HG02571 (cell line): ENCODE results near the gene KRABD2.
"Not testable (repeated sequence)": the region's sequence is repeated elsewhere in the genome, so short reads cannot be mapped to it uniquely, and the experiment has no call there.

Experiments
- ATAC-seq: cut with Tn5 transposase; IDR thresholded peaks from one replicate; pipeline ENCODE4 v1.9.1; 2021; ENCODE audit warnings: mild to moderate bottlenecking, moderate library complexity; ENCODE audit not compliant: unreplicated experiment

The KRABD2 gene

DNA sequence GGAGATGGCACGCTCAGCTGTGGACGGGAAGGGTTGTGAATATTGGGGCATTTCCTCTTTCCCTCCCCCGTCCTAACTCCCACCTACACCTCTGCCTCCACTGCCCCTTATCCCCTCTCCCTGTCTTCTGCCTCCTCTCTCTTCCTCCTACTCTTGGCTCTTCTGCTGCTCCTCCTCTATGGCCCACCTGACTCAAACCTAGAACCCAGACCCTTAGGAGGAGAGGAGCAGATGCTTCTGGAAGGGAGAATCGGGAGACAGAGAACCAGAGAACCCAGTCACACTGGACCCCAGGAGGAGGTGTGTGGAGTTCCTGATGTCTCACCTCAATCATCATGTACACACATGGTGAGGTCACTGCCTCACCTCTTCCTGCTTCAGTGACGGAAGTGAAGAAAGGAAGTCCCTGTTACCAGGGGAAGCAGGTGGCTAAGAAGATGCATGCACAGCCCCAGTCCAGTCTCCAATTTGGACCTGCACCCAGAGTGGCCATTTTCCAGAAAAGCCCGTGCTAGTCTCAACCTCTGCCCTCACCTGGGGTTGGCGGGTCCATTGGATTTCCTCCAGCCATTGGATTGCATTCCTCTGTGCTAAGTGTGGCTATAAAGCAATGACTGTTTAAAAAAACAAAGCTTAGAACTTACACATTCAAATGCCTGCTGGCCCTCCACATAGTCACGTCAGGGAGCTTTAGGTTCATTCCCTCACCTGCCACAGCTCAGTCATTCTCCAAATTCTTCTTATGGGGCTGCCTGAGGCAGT lies 17.1 kb upstream of the KRABD2 start:
- ATAC-seq, result no peak

GRCh38 chr17:8392674-8393469 lies 16.4 kb upstream of the KRABD2 start:
- no peak for ATAC-seq

DNA sequence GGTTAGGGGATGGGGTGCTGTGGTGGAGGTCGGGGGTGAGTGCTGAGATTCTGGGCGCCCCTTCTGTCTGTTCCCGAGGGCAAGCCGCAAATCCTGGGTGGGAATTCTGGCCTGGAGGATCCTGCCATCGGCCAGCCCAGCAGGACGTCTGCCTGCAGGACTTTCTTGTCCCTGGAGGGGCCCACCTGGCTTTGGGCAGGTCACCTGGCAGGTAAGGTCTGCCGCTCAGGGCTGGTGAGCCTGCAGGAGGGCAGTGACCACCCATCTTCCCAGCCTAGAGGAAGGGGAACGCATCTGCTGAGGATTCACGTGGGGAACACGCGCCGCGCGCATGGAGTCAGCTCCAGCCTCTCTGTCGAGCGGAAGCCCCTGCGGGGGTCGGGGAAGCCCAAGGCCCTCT lies 15.8 kb upstream of the KRABD2 start:
- no peak for ATAC-seq

DNA sequence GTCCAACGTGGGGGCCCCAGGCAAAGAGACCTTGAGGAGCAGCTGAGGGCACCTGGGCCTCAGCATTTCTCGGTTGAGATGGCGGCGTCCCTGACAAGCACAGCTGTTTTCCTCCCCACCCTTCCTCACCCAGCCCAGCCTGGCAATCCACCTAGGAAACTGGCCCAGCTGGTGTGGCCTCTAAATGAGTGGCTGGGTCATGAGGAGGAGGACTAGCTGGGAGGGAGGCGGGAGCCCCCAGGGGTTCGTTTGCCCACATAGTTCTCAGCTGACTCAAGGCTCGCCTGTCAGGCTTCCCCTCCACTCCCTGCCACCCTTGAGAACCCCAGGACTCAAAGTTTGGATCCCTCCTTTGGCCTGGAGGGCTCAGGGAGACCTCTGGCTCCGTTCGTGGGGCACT lies 15.2 kb upstream of the KRABD2 start:
- no peak for ATAC-seq

DNA sequence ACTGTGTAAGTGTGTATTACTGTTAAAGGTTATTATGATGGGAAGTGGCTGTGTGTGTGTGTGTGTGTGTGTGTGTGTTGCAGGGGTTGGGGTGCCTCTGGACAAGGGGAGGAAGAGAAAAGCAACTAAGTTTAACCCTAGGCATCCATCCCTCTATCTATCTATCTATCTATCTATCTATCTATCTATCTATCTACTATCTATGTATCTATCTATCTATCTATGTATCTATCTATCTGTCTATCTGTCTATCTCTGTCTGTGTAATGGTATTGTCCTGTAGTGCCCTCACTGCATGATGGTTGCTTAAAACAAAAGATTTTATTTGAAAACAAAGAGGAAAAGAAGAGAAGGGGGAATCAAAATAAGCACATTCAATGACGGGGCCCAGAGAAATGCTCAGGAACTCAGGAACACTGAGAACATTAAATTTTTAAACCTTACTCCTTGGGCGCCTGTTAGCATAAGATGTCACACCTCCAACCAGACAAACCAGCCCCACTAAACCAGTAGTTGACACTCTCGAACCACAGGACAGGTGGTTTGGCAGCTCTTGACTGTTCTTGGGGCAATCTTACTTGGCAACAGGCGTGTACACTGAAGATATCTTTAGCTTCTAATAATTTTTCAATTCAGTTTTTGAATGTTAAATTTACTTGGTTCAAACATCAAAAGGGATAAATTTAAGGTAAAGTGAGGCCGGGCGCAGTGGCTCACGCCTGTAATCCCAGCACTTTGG lies 11.6 kb upstream of the KRABD2 start:
- ATAC-seq, result no peak

DNA sequence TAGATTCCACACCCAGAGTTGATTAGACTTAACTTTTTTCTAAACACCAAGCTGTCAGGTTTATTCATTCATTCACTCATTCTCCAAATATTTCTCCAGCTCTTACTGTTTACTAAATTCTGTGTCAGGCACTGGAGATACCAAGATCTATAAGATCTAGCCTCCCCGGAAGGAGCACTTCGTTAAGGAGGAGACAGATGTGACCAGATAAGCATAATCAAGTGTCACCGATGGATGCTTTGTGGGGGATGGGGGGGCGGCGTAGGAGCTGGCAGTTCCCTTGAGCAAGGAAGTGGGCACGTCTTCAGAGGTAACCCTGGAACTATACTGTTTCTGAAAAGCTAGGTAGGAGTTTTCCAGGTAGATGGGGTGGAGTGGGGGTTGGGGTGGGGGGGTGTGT lies 10.3 kb upstream of the KRABD2 start:
- ATAC-seq, result no peak

DNA sequence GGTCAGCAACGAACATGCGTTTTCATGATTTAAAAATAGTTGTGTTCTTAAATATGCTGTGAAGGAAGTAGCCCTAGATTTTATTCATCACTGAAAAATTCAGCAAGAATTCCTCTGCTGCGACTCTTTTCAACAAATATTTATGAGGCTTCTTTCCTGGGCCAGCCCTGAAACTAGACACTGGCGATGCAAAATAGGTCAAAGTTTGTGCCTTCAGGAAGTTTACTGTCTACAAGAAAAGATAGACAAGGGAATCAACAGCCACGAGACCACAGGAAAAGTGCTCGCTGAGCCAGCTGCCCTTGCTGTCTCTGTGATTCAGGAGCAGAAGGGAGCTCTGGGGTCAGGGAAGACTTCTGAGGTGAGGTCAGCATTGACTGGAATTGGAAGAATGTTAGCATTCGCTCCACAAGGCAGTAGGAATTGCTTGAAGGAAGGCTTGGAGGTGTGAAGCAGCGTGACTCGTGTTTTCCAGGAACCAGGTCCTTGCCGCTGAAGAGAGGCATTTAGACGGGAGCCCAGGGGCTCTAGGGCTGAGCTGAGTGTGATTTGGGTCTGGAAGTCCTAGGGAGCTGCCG lies 8.4 kb upstream of the KRABD2 start:
- no peak for ATAC-seq

- ATAC-seq, result peak; percentile 85
Measured at GRCh38 chr17:8383143-8383822, 6.8 kb upstream of the KRABD2 start, which contains the start of gene RPL26. RPL26 (minus strand) TSS chr17:8383193; CDS start chr17:8382310, 883 bp downstream.

DNA sequence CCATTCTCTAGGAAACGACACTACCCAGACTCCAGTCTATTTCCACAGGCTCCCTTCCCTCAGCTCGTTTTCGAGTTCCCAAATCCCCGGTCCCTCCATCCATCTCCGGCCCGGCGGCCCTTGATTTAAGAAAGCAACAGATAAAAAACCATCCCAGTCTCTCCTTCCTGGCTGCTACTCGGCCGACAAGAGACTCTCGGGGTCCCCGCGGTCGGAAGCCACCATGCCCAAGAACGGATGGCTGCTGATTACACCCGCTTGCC lies 6.3 kb upstream of the KRABD2 start:
- peak; percentile 3 for ATAC-seq

GRCh38 chr17:8382052-8382879 lies 5.8 kb upstream of the KRABD2 start:
- no peak for ATAC-seq

DNA sequence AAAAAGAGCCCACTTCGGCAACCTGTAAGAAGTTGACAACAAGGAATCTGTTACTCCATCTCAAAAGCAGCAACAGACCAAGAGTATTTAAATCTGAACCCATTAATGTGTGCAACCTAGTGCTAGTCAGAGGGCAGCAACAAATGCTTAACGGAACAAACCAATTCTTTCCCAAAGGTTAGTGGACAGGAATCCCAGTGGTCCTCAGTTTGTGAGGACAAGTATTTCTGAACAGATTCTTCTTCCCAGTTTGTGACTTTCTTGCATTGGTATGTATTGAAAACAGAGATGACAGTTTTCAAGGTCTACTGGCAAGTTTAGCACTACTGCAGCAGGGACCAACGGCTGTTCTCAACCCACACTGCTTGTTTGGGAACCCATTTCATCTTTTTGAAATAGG lies 3.5 kb upstream of the KRABD2 start:
- ATAC-seq, result no peak

- not testable (repeated sequence) for ATAC-seq
Measured at GRCh38 chr17:8378117-8378516, 1.6 kb upstream of the KRABD2 start.

DNA sequence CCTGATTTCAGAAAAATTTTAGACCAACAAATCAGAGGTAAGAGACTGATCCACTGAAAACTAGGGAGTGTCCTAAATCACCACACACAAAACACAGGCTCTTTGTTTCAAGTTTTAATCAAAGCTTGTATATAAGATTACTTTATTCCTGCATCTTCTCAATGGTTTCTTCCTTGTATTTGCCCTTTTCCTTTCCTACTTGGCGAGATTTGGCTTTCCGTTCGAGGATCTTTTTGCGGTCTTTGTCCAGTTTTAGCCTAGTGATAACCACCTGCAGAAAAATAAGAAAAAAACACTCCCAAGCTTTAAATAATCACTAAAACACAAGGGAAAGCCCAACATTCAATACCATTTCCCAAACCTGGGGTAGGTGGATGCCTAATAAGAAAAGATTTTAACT lies 918 bp upstream of the KRABD2 start:
- ATAC-seq, result no peak

- ATAC-seq, result no peak
Measured at GRCh38 chr17:8375738-8376259, 705 bp downstream of the KRABD2 start.

DNA sequence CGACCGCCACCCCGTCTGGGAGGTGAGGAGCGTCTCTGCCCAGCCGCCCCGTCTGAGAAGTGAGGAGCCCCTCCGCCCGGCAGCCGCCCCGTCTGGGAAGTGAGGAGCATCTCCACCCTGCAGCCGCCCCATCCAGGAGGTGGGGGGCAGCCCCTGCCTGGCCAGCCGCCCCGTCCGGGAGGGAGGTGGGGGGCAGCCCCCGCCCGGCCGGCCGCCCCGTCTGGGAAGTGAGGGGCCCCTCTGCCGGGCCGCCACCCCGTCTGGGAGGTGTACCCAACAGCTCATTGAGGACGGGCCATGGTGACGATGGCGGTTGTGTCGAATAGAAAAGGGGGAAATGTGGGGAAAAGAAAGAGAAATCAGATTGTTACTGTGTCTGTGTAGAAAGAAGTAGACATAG lies 2.6 kb downstream of the KRABD2 start:
- not testable (repeated sequence) for ATAC-seq

GRCh38 chr17:8372422-8372821 lies 4.1 kb downstream of the KRABD2 start:
- no peak for ATAC-seq

DNA sequence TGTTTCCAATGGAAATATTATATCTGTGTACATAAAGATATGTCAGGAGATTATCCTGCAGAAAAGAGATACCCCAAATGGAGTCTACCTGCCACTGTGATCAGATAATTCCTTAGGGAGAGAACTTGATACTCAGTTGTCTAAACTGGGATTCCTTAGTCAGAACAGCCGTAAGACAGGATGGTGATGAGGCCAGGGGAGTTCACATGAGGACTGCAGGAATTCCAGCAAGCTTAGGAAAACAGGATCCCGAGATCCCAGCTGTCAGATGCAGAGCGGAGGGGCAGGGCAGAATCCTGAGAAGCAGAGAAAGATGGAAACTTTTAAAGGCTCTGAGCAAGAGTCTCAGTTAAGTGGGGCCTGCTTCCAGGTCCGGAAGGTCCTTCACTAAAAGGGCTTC lies 4.7 kb downstream of the KRABD2 start:
- ATAC-seq, result no peak

DNA sequence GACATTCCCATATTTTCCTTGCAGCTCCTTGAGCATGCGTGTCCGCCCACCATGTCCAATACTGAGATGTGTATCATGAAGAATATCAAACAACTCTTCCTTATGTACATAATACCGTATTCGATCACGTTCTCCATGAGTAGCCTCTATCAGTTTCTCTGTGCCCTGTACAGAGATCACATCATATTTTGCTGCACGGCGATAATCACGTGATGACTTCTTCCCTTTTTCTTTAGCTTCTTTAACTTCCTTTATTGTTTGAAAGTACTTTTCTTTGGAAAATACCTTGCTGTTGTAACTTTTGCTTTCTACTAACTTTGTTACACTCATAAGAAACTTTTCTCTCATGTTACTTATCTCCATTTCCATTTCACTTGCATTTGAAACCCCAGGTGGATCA lies 6.6 kb downstream of the KRABD2 start:
- ATAC-seq, result no peak

GRCh38 chr17:8368193-8368592 lies 8.3 kb downstream of the KRABD2 start:
- no peak for ATAC-seq

DNA sequence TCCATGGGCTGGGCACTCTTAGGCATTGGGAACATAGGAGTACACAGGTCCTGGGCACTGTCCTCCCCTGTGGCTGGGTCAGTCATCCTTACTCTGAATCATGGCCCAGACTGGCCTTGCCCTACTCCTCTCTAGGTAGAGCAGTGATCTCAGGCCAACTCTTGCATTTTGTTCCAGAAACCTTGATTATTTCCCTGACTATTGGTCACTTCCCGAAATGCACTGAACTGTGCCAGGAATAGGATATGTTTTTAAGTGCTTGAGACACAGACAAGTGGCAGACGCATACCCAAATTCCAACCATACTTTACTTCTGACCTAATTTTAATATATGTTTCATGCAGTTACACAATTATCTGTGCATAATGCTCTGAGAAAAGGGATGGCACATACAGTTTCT lies 10.3 kb downstream of the KRABD2 start:
- no peak for ATAC-seq
